Vagina (tissue), 2 donors: ENCODE data around the gene PACS2. TPM values are rescaled to one million over a fixed set of nuclear protein-coding genes. Genes with fewer than 3 reads are reported as not detected.

Experiments
- DNase-seq, 2 donors: peaks; one replicate each; pipeline ENCODE4 v3.0.0-alpha.2; 2017; ENCODE audit errors: extremely low spot score in 2 of 2
- H3K27ac ChIP-seq: fragments of 200-600 bp; sonication (generic); one replicate; pipeline ENCODE4 v1.5.1; 2019
- H3K27me3 ChIP-seq: fragments of 200-600 bp; sonication (generic); one replicate; pipeline ENCODE4 v1.5.1; 2019
- H3K36me3 ChIP-seq, 2 donors: fragments of 200-600 bp; sonication (generic); one replicate each; pipeline ENCODE4 v1.5.1; 2017 to 2019
- H3K4me1 ChIP-seq: fragments of 200-600 bp; sonication (generic); one replicate; pipeline ENCODE4 v1.5.1; 2019
- H3K4me3 ChIP-seq, 2 donors: fragments of 200-600 bp; sonication (generic); 1 replicate in 1 of 2; 2 replicates in 1 of 2; pipeline ENCODE4 v1.5.1; 2016 to 2019
- H3K9me3 ChIP-seq: fragments of 200-600 bp; sonication (generic); one replicate; pipeline ENCODE4 v1.5.1; 2019
- POLR2A ChIP-seq, 2 donors: fragments of 450-650 bp; IDR thresholded peaks; one replicate each; pipeline ENCODE4 v1.6.1; 2017; ENCODE audit warnings: antibody characterized with exemption in 2 of 2, mild to moderate bottlenecking in 2 of 2, moderate library complexity in 2 of 2
- POLR2AphosphoS5 ChIP-seq, 2 donors: sonication (generic); formaldehyde crosslinking; IDR thresholded peaks; one replicate each; pipeline ENCODE4 v1.9.0; 2017; ENCODE audit warnings: antibody characterized with exemption in 2 of 2, mild to moderate bottlenecking in 2 of 2, low read depth in 1 of 2; ENCODE audit not compliant: insufficient read depth in 1 of 2
- intact Hi-C: fragments of 100-400 bp; cut with DNase I; formaldehyde crosslinking; loops from one replicate; pipeline ENCODE4 v1.15.1; 2023
- total RNA-seq: library from RNA; depleted of rRNA; stranded (reverse); fragments of >200 nt; gene quantifications from one replicate; pipeline ENCODE4 v1.2.3, GENCODE V29; 2016
- TF ChIP-seq, protein P1 (sequence below), 3 experiments: fragments of 450-650 bp in 2 of 3; fragments of 200-600 bp in 1 of 3; sonication (generic) in 1 of 3; IDR thresholded peaks; one replicate each; pipeline ENCODE4 v1.5.1; 2017 to 2019; ENCODE audit warnings: antibody characterized with exemption in 3 of 3, mild to moderate bottlenecking in 2 of 3, moderate library complexity in 2 of 3

The PACS2 gene
- total RNA-seq, 1 donor from 2014 or later: 64.8 TPM

DNA sequence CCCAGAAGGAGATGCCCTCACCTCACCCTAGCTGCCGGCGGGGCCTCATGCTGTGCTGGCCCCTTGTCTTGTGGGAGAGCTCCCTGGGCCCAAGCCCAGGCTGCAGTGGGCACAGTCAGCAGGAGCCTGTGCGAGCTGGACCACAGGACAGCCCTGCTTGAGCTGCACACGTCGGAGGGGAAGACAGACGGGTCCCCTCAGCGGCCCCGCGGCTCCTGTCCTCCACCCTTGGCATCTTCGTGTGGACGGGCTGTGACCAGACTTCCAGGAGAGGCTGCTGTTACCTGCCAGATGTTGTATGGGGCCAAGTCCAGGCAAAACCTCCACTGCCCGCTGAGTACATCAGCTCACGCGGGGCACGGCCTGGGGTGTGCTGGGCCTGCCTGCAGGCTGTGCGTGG is 74.4 kb downstream of the PACS2 start:
- intact Hi-C loops: no loop called here
- H3K4me1 ChIP-seq: no peaks in the 10 kb centered on the region
- TF ChIP-seq POLR2AphosphoS5 (IDR thresholded peaks at IDR 0.05; ENCODE audit: insufficient read depth in 1 of 2, low read depth in 1 of 2) (no peak), POLR2A (IDR thresholded peaks at IDR 0.05) (no peak)
- TF ChIP-seq, protein P1, sequence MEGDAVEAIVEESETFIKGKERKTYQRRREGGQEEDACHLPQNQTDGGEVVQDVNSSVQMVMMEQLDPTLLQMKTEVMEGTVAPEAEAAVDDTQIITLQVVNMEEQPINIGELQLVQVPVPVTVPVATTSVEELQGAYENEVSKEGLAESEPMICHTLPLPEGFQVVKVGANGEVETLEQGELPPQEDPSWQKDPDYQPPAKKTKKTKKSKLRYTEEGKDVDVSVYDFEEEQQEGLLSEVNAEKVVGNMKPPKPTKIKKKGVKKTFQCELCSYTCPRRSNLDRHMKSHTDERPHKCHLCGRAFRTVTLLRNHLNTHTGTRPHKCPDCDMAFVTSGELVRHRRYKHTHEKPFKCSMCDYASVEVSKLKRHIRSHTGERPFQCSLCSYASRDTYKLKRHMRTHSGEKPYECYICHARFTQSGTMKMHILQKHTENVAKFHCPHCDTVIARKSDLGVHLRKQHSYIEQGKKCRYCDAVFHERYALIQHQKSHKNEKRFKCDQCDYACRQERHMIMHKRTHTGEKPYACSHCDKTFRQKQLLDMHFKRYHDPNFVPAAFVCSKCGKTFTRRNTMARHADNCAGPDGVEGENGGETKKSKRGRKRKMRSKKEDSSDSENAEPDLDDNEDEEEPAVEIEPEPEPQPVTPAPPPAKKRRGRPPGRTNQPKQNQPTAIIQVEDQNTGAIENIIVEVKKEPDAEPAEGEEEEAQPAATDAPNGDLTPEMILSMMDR (IDR thresholded peaks at IDR 0.05): no peak

DNA sequence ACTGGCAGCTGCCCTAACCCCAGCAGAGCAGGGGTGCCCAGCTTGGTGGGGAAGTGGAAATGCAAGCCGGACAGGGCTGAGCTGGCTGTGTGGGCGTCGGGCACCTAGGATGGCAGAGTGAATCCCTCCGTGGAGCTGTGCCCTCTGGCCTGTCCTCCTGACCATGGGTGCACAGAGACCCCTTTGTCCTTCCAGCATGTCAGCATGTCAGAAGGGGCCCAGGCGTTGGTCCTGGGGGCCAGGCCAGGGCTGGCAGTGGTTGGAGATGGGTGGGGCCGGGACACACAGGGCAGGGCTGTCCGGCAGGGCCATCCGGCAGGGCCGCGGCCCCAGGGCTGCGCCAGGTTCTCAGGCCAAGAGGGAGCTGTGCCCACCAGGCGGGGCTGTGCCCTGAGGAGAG is 75.0 kb downstream of the PACS2 start:
- Histone ChIP-seq H3K4me3 (no peak overlapping the region), H3K27me3 (no peaks in the 10 kb centered on the region), H3K9me3 (no peaks in the 10 kb centered on the region), H3K36me3 (peaks cover 0 to 9% of the 10 kb centered on the region in 2 donors), H3K27ac (no peak overlapping the region), H3K4me1 (no peaks in the 10 kb centered on the region)
- no peak for DNase-seq
- no peak for TF ChIP-seq POLR2AphosphoS5 (IDR thresholded peaks at IDR 0.05; ENCODE audit: insufficient read depth in 1 of 2, low read depth in 1 of 2)
- TF ChIP-seq, protein P1 (IDR thresholded peaks at IDR 0.05): no peak
- no peak for TF ChIP-seq POLR2A (IDR thresholded peaks at IDR 0.05)
- intact Hi-C loops: no loop called here

More for the DNA sequence above, 74.4 kb downstream of the PACS2 start:
- H3K36me3 ChIP-seq: peaks cover 0 to 13% of the 10 kb centered on the region in 2 donors
- no peaks in the 10 kb centered on the region for H3K27me3 ChIP-seq
- DNase-seq: no peak
- no peak overlapping the region for H3K4me3 ChIP-seq
- no peak overlapping the region for H3K27ac ChIP-seq
- H3K9me3 ChIP-seq: no peaks in the 10 kb centered on the region

DNA sequence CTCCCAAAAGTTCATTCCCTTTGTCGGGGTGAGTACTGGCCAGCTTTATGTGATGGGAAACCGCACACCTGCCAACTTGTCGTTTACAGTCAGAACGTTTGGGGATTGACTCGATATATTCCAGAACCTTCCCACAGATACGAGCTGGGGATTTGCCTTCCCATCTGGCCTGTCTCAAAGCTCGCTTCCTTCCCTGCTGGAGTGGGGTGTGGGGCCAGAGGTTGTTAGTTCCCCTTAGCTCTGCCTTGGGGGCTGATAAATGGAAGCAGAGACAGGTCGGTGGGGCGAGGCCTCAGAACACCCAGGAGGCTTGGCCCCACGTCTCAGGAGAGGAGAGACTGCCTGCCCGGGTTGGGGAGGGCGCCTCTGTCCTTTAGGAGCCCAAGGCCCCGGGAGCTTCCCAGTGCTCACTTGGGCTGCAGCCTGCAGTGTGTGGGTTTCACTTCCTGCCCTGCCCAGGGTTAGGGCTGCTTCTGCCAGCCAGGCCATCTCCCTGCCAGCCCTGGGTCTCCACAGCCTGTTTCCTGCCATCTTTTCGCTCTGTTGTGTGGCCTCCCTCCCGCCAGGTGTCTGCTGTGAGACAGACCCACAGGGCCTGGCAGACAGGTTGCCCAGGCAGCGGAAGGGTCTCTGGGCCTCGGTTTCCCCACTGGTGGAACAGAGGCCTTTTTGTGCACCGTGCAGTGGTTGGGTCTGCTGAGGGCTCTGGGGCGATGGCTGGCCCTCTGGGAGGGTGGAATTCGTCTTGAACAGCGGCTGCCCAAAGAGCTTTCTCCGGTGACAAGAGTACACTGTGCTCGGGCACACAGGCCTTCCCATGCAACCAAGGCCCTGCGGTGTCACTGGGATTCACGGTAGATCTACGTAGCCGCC is 75.7 kb downstream of the PACS2 start:
- TF ChIP-seq, protein P1 (IDR thresholded peaks at IDR 0.05): no peak
- TF ChIP-seq POLR2AphosphoS5 (IDR thresholded peaks at IDR 0.05; ENCODE audit: insufficient read depth in 1 of 2, low read depth in 1 of 2): no peak
- TF ChIP-seq POLR2A (IDR thresholded peaks at IDR 0.05): no peak
- Histone ChIP-seq H3K27me3 (no peaks in the 10 kb centered on the region), H3K4me1 (no peaks in the 10 kb centered on the region), H3K9me3 (no peaks in the 10 kb centered on the region), H3K27ac (no peak overlapping the region), H3K4me3 (no peak overlapping the region), H3K36me3 (peaks cover 0 to 2% of the 10 kb centered on the region in 2 donors)
- intact Hi-C loops: no loop called here
- DNase-seq: no peak

GRCh38 chr14:105390849-105391500 is 76.4 kb downstream of the PACS2 start:
- DNase-seq: no peak

More at GRCh38 chr14:105390849-105391500, 76.4 kb downstream of the PACS2 start:
- Histone ChIP-seq H3K4me3 (no peak overlapping the region), H3K27me3 (no peaks in the 10 kb centered on the region), H3K27ac (no peak overlapping the region), H3K4me1 (no peaks in the 10 kb centered on the region), H3K9me3 (no peaks in the 10 kb centered on the region), H3K36me3 (no peaks in the 10 kb centered on the region)
- TF ChIP-seq POLR2A (IDR thresholded peaks at IDR 0.05): no peak
- no peak for TF ChIP-seq POLR2AphosphoS5 (IDR thresholded peaks at IDR 0.05; ENCODE audit: insufficient read depth in 1 of 2, low read depth in 1 of 2)
- TF ChIP-seq, protein P1 (IDR thresholded peaks at IDR 0.05): no peak
- intact Hi-C loops: no loop called here
